GM18505 (cell line): ENCODE data around the gene IFT20.
A peak's percentile ranks its signal among the peaks of the same experiment; 100 is the strongest.
"Not testable (repeated sequence)": the region's sequence is repeated elsewhere in the genome, so short reads cannot be mapped to it uniquely, and the experiment has no call there.

Source experiments
- ATAC-seq: cut with Tn5 transposase; IDR thresholded peaks from one replicate; pipeline ENCODE4 v1.9.1; 2021; ENCODE audit not compliant: unreplicated experiment
- POLR2A ChIP-seq: IDR thresholded peaks from 4 replicates; pipeline ENCODE4 v1.6.1; 2011; ENCODE audit warnings: borderline replicate concordance; ENCODE audit not compliant: insufficient read depth, insufficient read length; ENCODE audit errors: extremely low read depth

The IFT20 gene

DNA sequence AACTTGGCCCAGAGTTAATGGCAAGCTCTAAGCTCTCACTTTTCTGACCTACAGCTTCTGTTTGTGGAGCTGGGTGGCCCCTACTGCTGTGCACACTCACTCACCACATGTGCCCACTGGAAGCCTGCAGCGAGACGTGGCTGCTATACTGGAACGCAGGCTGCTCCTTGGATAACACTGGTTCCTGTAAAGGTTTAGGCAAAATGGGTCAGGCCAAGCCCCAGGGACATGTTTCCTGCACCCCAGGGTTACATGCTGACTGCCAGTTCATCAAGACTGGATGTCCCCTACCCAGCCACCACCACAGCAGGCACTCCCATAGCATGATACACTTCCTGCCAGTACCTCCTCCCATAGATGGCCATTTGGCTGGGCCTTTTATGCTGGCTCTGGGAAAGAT, 13.7 kb upstream of the IFT20 start:
- no peak for TF ChIP-seq POLR2A
- ATAC-seq, result no peak

DNA sequence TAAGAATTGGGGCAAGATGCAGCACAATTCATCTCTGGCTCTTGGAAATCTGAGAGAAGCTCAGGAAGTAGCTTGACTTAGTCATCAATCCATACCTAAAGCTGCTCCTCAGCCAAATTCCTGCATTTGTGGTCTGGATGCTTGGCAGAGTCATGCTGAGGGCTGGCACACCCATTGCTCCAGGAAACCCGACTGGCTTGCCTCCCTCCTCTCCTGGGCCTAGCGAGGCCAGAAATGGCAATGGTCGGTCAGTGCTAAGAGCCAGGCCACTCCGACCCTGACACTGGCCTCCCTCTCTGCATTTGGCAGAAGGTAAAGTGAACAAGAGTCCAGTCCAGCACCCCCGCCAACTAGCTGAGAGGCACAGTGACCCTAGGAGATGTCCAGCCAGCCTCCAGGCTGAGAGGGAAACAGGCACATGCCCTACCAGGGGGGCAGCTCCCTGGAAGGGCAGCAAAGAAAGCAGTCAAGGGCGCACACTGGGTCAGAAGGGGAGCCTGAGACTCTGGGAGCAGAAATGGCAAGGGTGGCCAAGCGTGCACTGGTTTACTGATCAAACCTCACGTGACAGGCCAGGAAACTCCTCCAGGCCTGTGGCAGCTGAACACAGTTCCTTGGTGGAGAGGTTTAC, 12.1 kb upstream of the IFT20 start:
- no peak for TF ChIP-seq POLR2A
- ATAC-seq, result no peak

DNA sequence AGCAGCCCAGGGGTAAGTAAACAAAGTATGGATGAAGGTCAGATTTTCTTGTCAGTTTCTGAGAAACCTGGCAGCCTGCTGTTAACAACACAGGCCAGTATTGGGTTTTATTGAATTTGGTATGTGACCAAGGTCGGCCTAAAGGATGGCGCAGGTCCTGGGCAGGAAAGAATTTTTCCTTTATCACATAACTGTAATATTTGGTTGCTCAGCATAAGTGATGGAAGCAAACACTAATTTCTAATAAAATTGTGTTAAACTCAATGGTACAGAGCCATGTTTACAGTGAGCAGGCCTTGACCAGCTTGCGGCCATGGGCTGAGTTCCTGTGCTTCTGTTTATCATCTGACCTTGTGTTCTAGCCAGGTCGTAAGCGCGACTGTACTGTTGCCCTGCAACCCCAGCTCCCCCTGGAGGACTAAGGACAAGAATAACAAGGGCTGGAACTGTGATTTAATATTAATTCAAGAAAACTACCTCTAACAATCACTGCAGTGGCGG, 11.5 kb upstream of the IFT20 start:
- ATAC-seq, result no peak
- TF ChIP-seq POLR2A, result no peak

DNA sequence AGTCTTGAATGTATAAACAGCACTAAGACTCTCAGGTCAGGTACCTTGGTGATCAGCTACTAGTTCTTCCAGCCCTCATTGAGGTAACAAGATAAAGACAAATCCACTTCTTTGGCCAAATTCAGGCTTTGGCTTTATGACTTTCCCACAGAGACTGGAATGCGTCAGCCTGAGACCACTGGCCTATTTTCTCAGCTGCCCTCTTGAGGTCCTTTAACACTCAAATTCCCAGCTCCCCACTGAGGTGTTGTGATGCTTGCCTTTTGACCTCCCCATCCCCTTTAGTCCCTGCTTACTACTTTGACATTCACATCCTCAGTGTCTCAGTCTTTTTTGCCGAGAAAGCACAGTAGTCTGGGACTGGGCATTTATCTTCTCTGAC, 10.9 kb upstream of the IFT20 start:
- ATAC-seq, result no peak
- no peak for TF ChIP-seq POLR2A

DNA sequence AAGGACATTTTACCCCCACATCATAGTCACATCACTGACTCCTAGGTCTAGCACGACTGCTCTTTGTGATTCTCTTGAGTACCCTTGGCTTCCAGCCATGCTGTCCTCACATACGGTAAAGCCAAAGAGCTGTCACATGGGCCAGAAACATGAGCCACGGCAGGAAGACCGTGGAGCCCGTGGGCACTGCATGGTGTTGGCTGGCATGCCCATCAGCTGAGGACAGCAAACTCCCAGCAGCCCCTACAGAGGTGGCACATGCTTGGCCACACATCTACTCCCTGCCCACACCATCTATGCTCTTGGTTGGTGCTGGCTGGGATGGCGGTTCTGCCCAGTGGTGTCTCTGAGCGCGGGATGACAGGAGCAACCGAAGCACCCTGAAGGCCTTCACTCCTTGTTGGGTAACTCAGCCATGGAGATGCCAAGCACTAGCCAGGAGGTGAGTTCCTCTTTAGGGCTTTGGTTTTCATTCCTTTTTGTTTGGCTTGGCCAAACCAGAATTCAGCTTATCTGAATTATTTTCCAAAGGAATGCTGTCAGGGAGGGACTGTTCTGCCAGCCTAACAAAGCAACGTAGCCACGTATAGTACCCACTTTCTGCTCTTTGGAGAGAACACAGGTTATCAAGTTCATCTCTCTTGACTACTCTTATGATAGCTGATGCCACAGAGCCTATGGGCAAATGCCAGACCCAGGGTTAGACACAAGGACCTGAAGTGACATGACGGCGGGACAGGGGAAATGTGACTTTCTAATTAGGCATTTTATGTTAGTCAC, 10.3 kb upstream of the IFT20 start:
- peak; percentile 42 for TF ChIP-seq POLR2A
- no peak for ATAC-seq

DNA sequence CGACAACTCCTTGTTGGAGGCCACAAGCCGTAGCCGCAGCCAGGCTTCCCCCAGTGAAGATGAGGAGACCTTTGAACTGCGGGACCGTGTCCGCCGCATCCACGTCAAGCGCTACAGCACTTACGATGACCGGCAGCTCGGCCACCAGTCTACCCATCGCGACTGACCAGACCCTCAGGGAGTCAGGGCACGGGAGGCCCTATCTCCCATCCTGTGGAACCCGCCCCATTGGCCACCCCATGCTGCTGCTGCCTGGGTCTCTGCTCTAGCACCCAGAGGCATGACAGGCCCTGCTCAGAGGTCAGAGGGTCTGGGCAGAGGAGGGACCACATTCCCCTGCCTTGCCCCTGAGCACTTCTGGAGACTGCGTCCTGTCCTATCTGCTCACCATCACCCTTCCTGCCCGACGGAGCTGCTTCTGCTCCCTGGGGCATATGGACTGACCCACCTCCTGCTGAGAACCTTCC, 9.2 kb upstream of the IFT20 start:
- no peak for ATAC-seq
- no peak for TF ChIP-seq POLR2A

DNA sequence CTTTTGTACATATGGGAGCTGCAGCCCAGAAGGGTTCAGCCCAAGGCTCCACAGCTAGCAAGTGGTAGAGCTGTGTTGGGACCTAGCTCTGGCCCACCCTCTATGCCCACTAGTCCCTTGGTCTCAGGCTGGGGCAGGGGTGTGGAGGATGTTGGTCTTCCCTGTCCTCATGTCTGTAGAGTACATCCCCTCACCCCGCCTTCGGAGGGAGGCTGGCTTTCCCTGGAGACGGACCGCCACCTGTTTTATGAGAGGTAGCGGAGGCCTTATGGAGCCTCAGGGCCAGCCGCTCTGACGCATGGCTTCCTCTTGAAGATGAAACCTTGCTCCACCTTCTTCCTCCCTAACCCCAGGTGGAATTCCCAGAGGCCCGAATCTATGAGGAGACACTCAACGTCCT, 8.7 kb upstream of the IFT20 start:
- peak; percentile 21 for TF ChIP-seq POLR2A
- no peak for ATAC-seq

DNA sequence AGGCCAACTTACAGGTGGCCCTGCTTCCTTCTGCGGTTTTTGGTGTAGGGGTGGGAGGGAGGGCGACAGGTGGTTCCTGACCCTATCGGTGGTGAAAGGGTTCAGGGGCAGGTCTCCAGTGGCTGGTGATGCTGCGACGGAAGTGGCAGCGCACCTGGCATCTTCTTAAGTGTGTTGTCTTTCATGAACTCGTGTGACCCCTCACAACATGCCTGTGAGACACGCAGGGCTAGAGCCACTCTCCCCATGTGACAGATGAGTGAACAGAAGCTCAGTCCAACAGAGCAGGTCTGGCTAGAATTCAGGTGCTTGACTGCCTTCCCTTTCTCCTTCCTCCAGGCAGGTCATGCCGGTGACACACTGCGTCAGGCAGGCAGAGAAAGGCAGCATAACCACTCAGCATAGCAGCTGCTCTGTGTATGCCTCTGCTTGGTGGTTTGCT, 8.2 kb upstream of the IFT20 start:
- TF ChIP-seq POLR2A, result no peak
- ATAC-seq, result no peak

DNA sequence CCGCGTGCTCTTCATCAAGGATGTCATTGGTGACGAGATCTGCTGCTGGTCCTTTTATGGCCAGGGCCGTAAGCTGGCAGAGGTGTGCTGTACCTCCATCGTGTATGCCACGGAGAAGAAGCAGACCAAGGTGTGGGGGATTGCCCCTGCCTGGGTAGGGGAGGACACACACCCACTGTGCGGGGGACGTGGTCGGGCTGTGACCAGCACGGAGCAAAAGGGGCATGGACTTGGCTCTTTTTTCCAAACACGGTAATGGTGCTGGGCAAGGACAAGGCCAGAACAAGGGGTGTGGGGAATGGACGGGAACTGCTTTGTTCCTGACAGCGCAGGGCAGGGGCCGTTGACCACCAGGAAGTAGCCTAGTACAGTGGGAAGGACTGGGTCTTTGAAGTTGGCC, 7.0 kb upstream of the IFT20 start:
- no peak for TF ChIP-seq POLR2A

DNA sequence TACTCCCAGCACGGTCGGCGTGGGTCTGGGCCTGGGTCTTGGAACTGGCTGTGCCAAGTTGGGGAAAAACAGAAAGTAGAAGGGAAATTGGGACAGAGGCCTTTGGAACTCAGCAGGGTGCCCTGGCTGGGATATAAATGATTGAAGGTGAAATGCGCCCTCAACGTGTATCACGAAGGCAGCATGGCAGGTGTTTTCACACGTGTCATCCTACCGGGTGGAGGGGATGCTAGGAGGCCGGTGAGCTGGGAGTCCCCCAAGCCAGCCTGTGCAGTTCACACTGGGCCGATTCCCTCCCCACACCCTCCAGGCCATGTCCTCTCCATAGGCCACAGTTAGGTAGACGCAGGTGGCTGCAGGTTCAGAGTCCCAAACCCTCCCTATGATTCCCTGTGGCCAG, 6.2 kb upstream of the IFT20 start:
- TF ChIP-seq POLR2A, result no peak

More for the DNA sequence above, 7.0 kb upstream of the IFT20 start:
- no peak for ATAC-seq

DNA sequence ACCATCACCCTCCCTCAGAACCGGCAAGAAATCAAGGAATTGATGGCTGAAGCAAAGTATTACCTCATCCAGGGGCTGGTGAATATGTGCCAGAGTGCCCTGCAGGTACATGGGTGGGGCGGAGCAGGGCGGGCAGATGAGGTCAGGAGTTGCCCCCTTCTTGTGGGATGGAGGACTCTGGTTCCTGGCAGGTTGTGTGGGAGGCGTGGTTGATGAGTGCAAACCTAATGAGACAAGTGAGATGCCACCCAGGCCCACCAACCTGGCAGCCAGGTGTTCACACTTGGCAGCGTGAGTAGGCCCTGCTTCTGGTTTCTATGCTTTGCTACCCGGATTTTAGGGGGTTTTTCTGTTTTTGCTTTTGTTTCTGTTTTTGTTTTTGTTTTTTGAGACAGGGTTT, 5.1 kb upstream of the IFT20 start:
- TF ChIP-seq POLR2A, result no peak
- ATAC-seq, result no peak

More for the DNA sequence above, 6.2 kb upstream of the IFT20 start:
- ATAC-seq, result no peak

DNA sequence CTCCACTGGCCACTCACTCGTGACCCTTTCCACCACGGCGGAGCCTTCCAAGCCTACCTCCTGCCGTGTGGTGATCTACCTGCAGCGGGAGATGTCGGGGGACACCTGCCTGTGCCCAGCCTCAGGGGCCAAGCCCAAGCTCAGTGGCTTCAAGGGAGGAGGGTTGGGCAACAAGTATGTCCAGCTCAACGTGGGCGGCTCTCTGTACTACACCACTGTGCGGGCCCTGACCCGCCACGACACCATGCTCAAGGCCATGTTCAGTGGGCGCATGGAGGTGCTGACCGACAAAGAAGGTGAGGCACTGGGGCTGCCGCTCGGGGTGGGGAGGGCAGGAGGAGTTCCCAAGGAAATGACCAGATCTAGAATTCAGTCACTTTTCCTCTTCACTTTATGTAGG, 4.2 kb upstream of the IFT20 start:
- no peak for TF ChIP-seq POLR2A

DNA sequence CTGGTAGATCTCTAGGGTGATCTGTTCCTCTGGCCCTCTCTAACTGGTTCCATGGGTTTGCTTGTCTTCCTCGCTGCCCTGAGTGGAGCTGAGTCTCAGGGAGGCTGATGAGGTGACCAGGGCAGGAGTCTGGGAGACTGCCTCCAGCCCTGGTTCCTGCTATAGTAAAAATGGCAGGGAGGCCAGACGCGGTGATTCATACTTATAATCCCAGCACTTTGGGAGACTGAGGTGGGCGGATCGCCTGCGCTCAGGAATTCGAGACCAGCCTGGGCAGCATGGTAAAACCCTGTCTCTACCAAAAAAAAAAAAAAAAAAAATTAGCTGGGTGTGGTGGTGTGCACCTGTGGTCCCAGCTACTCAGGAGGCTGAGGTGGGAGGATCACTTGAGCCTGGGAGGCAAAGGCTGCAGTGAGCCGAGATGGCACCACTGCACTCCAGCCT, 3.5 kb upstream of the IFT20 start:
- not testable (repeated sequence) for ATAC-seq

More for the DNA sequence above, 4.2 kb upstream of the IFT20 start:
- no peak for ATAC-seq

DNA sequence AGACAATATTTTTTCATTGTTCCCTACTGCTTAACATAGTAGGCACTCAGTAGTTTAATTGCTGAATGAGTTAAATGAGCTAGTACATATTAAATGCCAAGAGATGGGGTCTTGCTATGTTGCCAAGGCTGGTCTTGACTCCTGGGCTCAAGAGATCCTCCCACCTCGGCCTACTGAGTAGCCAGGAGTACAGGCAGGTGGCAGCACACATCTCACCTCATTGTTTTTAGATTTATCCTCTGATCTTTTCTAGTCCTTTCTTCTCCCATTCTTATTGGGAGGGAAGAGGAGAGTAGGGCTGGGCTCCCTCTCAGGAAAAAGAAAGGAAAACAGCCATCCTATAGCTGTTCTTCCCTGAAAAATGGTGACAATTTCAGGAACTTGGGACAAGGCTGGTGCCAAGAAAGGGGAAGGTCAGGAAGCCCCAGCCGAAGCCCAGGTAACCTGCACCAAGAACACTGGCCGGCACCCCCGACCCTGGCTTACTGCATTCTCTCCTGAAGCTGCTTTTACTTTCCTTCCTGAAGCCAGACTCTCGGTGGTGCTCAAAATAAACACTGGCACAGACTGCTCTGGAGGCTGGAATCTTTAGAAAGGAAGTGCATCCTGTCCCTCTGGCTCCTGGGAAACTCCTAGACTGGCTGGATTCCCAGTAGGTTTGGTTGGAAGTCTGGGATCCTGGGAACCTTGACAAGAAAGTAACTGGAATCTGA, 2.9 kb upstream of the IFT20 start:
- no peak for TF ChIP-seq POLR2A
- no peak for ATAC-seq
